ENCODE measurements around the gene IPO8. TPM values are rescaled to one million over a fixed set of nuclear protein-coding genes. Genes with fewer than 3 reads are reported as not detected.

IPO8 gene
- total and polyA plus RNA-seq, 8 donors: 8.9 to 184 (median 32.6) TPM

GRCh38 chr12:30661210-30661609 is 34.5 kb downstream of the IPO8 start:
- DNase-seq: no peak
- Histone ChIP-seq H3K4me3 (no peak overlapping the region), H3K27me3 (no peaks in the 10 kb centered on the region), H3K4me1 (no peaks in the 10 kb centered on the region), H3K36me3 (peaks cover 23 to 91% (median 88%) of the 10 kb centered on the region in 4 donors), H3K9me3 (no peaks in the 10 kb centered on the region), H3K27ac (no peak overlapping the region)
- TF ChIP-seq CTCF (IDR thresholded peaks at IDR 0.05) (no peak), POLR2A (IDR thresholded peaks at IDR 0.05) (no peak), EP300 (IDR thresholded peaks at IDR 0.05) (no peak), POLR2AphosphoS5 (IDR thresholded peaks at IDR 0.05) (no peak)
- WGBS, 5 donors: 73 to 90% (median 74%) methylated on average over 4 of the region's 4 CpGs
- intact Hi-C loops (cut with DNase I; ENCODE audit: low total_unique reads): no loop called here

DNA sequence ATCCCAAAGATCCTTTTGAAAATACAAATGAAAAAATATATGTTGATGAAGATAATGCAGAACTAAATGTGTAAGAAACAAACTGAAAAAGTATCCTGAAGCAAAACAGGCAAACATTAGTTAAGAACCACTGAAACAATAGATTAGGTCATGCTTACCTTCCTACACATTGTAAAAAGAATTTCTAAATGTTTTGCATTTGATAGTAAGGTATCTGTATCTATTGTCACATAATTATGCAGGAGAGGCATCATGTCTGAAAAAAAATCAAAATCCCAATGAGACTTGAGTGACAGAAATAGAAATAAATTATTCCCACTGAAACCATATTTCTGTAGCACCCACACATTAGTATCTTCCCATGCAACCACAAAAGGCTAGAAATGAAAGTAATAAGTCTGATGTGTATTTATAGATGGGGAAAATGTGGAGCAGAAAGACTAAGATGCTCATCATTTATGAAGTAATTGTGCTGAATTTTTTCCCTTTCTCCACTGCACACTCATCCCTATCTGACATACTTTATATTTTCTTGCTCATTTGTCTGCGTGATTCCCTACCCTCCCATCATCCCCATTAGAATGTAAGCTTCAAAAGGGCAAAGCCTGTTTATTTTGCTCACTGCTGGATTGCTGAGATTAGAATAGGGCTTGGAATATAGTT is 43.5 kb downstream of the IPO8 start:
- WGBS, 5 donors: 87 to 100% (median 93%) methylated on average over 1 of the region's 1 CpG
- no peaks in the 10 kb centered on the region for H3K9me3 ChIP-seq
- no peak overlapping the region for H3K4me3 ChIP-seq
- H3K4me1 ChIP-seq: no peaks in the 10 kb centered on the region
- DNase-seq: no peak
- intact Hi-C loops (cut with DNase I; ENCODE audit: low total_unique reads): no loop called here
- TF ChIP-seq POLR2A (IDR thresholded peaks at IDR 0.05): no peak
- no peak for TF ChIP-seq POLR2AphosphoS5 (IDR thresholded peaks at IDR 0.05)
- TF ChIP-seq CTCF (IDR thresholded peaks at IDR 0.05): no peak
- TF ChIP-seq EP300 (IDR thresholded peaks at IDR 0.05): no peak
- H3K36me3 ChIP-seq: peaks cover 0 to 74% (median 56%) of the 10 kb centered on the region in 4 donors
- H3K27me3 ChIP-seq: no peaks in the 10 kb centered on the region
- H3K27ac ChIP-seq: no peak overlapping the region

- Histone ChIP-seq H3K4me3 (no peak overlapping the region), H3K9me3 (no peaks in the 10 kb centered on the region), H3K27ac (no peak overlapping the region), H3K4me1 (no peaks in the 10 kb centered on the region), H3K36me3 (peaks cover 0 to 65% (median 39%) of the 10 kb centered on the region in 4 donors), H3K27me3 (no peaks in the 10 kb centered on the region)
- WGBS, 5 donors: 34 to 57% (median 42%) methylated on average over 4 of the region's 4 CpGs
- intact Hi-C loops (cut with DNase I; ENCODE audit: low total_unique reads): no loop called here
- no peak for DNase-seq
- TF ChIP-seq POLR2A (IDR thresholded peaks at IDR 0.05): no peak
- no peak for TF ChIP-seq POLR2AphosphoS5 (IDR thresholded peaks at IDR 0.05)
- no peak for TF ChIP-seq EP300 (IDR thresholded peaks at IDR 0.05)
- TF ChIP-seq CTCF (IDR thresholded peaks at IDR 0.05): no peak
These were observed 48.8 kb downstream of the IPO8 start for GRCh38 chr12:30646821-30647220.

- H3K36me3 ChIP-seq: peaks cover 0 to 50% (median 36%) of the 10 kb centered on the region in 4 donors
- H3K4me1 ChIP-seq: no peaks in the 10 kb centered on the region
- no peak for DNase-seq
- intact Hi-C loops (cut with DNase I; ENCODE audit: low total_unique reads): no loop called here
- H3K9me3 ChIP-seq: no peaks in the 10 kb centered on the region
- TF ChIP-seq POLR2AphosphoS5 (IDR thresholded peaks at IDR 0.05): no peak
- no peak overlapping the region for H3K4me3 ChIP-seq
- H3K27me3 ChIP-seq: no peaks in the 10 kb centered on the region
- 92 to 99% (median 95%) methylated on average over 4 of the region's 4 CpGs for WGBS, 5 donors
- no peak overlapping the region for H3K27ac ChIP-seq
These were observed 52.3 kb downstream of the IPO8 start for GRCh38 chr12:30643366-30643765.

GRCh38 chr12:30640392-30640791 is 55.3 kb downstream of the IPO8 start:
- 85 to 96% (median 89%) methylated on average over 2 of the region's 2 CpGs for WGBS, 5 donors
- Histone ChIP-seq H3K27ac (no peak overlapping the region), H3K4me1 (no peaks in the 10 kb centered on the region), H3K27me3 (no peaks in the 10 kb centered on the region), H3K4me3 (no peak overlapping the region), H3K36me3 (peaks cover 0 to 65% (median 56%) of the 10 kb centered on the region in 4 donors), H3K9me3 (no peaks in the 10 kb centered on the region)
- intact Hi-C loops (cut with DNase I; ENCODE audit: low total_unique reads): no loop called here
- TF ChIP-seq EP300 (IDR thresholded peaks at IDR 0.05) (no peak), CTCF (IDR thresholded peaks at IDR 0.05) (no peak), POLR2AphosphoS5 (IDR thresholded peaks at IDR 0.05) (no peak), POLR2A (IDR thresholded peaks at IDR 0.05) (no peak)
- no peak for DNase-seq

Data from stomach (tissue), 9 donors.